SJSA1 (cell line): Measurements from ENCODE around the gene ZCCHC8. TPM values are rescaled to one million over a fixed set of nuclear protein-coding genes. Genes with fewer than 3 reads are reported as not detected.
"Not testable (repeated sequence)": the region's sequence is repeated elsewhere in the genome, so short reads cannot be mapped to it uniquely, and the experiment has no call there.

Source experiments
- DNase-seq, 2 experiments: peaks; one replicate each; pipeline ENCODE4 v3.0.0-alpha.2; 2015 to 2020; ENCODE audit warnings: low spot score in 2 of 2, low read depth in 1 of 2
- H3K27ac ChIP-seq: fragments of 250-450 bp; sonication (Bioruptor Pico); 2 replicates; pipeline ENCODE4 v1.5.1; 2020; ENCODE audit warnings: mild to moderate bottlenecking, moderate library complexity
- H3K27me3 ChIP-seq: fragments of 250-450 bp; sonication (Bioruptor Pico); replicated peaks from 2 replicates; pipeline ENCODE4 v1.5.1; 2020; ENCODE audit warnings: mild to moderate bottlenecking, moderate library complexity
- H3K36me3 ChIP-seq: fragments of 250-450 bp; sonication (Bioruptor Pico); 2 replicates; pipeline ENCODE4 v1.5.1; 2020; ENCODE audit warnings: mild to moderate bottlenecking
- H3K4me1 ChIP-seq: fragments of 250-450 bp; sonication (Bioruptor Pico); replicated peaks from 2 replicates; pipeline ENCODE4 v1.6.1; 2021; ENCODE audit warnings: mild to moderate bottlenecking
- H3K4me3 ChIP-seq: fragments of 250-450 bp; sonication (Bioruptor Pico); 2 replicates; pipeline ENCODE4 v1.5.1; 2020; ENCODE audit warnings: mild to moderate bottlenecking
- H3K9me3 ChIP-seq: fragments of 250-450 bp; sonication (Bioruptor Pico); replicated peaks from 2 replicates; pipeline ENCODE4 v1.5.1; 2020; ENCODE audit warnings: mild to moderate bottlenecking
- total RNA-seq: library from RNA; depleted of rRNA; stranded (reverse); fragments of >200 nt; shearing (Covaris generic); gene quantifications from 2 replicates; pipeline ENCODE4 v1.2.3, GENCODE V29; 2014

Gene ZCCHC8
- total RNA-seq, 1 experiment from 2014 or later, result 22.3 TPM

DNA sequence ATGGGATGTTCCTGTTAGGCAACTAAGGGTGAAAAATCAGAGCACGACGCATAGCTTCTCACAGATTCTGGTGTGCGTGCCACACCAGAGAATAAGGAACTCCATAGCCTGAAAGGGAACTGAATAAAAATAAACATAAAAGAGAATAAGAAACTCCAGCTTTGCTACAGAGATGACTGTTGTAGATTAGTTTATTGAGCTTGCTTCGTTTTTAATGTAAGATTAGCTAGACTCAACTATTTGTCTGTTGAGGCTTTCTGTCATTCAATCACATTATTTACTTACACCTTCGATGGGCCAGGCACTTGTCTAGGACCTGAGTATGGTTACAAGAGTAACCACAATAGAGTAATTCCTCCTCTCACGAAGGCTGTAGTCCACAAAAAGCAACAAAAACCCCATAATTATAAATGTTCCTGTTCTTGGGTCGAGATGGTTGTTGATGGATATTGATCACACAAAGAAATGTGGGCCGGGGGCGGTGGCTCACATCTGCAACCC is 807 bp upstream of the ZCCHC8 start:
- Histone ChIP-seq H3K4me1 (peaks cover 28% of the 10 kb centered on the region), H3K27ac (peak overlapping the region; percentile 19), H3K36me3 (peaks cover 62% of the 10 kb centered on the region), H3K9me3 (no peaks in the 10 kb centered on the region), H3K4me3 (no peak overlapping the region; the same call in 1 of the 2 replicates), H3K27me3 (no peaks in the 10 kb centered on the region)
- no peak for DNase-seq

DNA sequence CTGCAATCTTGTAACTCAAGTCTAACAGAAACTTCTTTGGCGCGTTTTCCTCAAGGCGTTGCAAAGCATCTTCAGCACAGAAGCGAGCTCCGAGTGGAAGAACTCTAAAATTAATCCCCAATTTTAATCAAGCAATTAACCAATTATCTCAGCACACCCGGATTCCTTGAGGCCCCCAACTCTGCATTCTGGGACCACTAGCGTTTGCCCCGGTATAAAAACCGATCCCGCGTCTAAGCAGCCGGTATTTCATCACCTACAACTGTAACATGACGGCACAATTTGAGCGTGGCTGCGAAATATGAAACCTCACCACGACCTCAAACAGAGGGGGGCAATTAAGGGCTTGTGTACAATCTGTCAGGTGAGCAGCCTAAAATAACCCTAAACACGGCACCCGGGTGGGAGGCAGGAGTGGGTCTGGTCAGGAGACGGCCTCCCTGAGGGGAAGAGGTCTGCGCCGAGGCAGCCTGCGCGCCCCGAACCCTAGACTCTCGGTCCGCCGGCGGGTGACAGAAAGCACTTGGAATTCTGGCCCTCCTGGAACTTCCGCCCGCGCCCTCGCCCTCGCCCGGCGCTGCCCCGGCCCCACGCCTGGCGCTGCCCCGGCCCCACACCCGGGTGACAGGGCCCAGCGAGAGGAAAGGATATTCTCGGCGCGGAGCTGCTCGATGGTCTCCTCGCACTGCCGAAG is 594 bp downstream of the ZCCHC8 start:
- DNase-seq, result peak; percentile 48 to 70
- peaks cover 28% of the 10 kb centered on the region for H3K4me1 ChIP-seq
- H3K27me3 ChIP-seq, result no peaks in the 10 kb centered on the region
- H3K27ac ChIP-seq, result peak overlapping the region; percentile 86
- H3K36me3 ChIP-seq, result peaks cover 60% of the 10 kb centered on the region
- H3K9me3 ChIP-seq, result no peaks in the 10 kb centered on the region
- peak overlapping the region; percentile 65 for H3K4me3 ChIP-seq

DNA sequence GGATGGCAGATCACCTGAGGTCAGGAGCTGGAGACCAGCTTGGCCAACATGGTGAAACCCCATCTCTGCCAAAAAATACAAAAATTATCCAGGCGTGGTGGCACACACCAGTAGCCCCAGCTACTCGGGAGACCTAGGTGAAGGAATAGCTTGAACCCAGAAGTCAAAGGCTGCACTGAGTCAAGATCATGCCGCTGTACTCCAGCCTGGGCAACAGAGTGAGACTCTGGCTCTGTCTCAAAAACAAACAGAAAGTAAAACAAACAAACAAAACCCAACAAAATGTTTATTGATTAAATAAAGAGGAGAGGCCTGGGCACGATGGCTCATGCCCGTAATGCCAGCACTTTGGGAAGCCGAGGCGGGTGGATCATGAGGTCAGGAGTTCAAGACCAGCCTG is 5.5 kb downstream of the ZCCHC8 start:
- no peak for DNase-seq
- Histone ChIP-seq H3K36me3 (peaks cover 66% of the 10 kb centered on the region), H3K27me3 (no peaks in the 10 kb centered on the region)

DNA sequence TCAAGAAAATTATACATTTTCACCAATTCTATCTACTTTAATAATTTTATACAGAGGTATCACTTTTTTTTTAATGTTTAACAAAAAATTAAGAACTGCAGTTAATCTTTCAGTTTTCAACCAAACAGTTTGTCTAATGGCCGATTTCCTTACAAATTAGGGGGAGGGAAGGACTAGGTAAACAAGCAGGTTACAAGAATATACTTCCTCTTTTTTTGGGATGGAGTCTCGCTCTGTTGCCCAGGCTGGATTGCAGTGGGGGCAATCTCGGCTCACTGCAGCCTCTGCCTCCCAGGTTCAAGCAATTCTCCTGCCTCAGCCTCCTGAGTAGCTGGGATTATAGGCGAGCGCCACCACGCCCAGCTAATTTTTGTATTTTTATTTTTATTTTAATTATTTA is 7.5 kb downstream of the ZCCHC8 start:
- H3K27ac ChIP-seq, DNase-seq, H3K27me3 ChIP-seq, H3K9me3 ChIP-seq, H3K4me3 ChIP-seq, H3K4me1 ChIP-seq: not testable (repeated sequence)
- H3K36me3 ChIP-seq, result peaks cover 80% of the 10 kb centered on the region

More for the DNA sequence above, 5.5 kb downstream of the ZCCHC8 start:
- Histone ChIP-seq H3K4me1 (peaks cover 20% of the 10 kb centered on the region), H3K9me3 (no peaks in the 10 kb centered on the region), H3K27ac (no peak overlapping the region), H3K4me3 (no peak overlapping the region)

DNA sequence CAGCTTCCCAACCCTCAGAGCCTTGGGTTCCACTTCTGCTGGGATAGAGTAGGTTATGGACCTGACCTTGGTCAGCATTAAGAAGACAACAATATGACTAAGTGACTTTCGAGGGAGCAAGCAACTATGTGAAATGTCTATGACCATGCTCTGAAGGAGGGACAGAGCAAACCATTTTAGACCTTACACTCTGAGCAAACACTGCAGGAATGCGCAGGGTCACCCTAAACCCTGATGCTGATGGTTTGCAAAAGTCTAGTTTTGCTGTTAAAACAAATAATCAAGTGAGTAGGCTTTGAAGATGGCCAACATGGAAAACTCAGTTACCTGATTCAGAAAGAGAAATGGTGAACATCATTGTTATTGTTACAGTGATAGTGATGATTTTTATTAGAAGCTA is 8.7 kb downstream of the ZCCHC8 start:
- Histone ChIP-seq H3K4me1 (no peaks in the 10 kb centered on the region), H3K27ac (no peak overlapping the region), H3K9me3 (no peaks in the 10 kb centered on the region), H3K36me3 (peaks cover 83% of the 10 kb centered on the region), H3K4me3 (no peak overlapping the region), H3K27me3 (no peaks in the 10 kb centered on the region)
- DNase-seq, result no peak

DNA sequence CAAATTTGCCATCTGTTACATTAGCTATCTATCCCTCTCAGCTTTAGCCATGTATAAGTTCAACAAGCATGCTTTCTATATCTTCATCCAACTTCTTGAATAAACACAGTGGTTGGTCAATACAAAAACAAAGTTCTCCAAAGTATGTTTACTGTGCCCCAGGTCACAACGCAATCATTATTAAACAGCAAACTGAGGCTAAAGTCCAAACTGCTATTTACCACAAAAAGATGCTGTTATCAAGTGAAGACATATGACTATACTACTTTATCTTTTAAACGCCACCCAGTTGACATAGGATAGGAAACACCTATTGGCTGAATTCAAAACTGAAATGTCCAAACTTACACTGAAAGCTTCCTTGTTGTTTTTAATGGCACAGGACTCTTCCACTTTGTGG is 11.7 kb downstream of the ZCCHC8 start:
- Histone ChIP-seq H3K27me3 (no peaks in the 10 kb centered on the region), H3K9me3 (no peaks in the 10 kb centered on the region), H3K4me3 (no peak overlapping the region), H3K4me1 (no peaks in the 10 kb centered on the region), H3K36me3 (peaks cover 85% of the 10 kb centered on the region), H3K27ac (no peak overlapping the region)
- no peak for DNase-seq

DNA sequence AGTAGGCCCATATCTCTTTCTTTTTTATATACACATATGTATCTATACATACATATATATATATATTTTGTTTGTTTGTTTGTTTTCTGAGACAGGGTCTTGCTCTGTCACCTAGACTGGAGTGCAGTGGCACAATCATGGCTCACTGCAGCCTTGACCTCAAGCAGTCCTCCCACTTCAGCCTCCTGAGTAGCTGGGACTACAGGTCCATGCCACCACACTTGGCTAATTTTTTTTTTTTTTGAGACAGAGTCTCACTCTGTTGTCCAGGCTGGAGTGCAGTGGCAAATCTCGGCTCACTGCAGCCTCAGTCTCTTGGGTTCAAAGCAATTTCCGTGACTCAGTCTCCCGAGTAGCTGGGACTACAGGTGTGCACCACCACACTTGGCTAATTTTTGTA is 12.9 kb downstream of the ZCCHC8 start:
- not testable (repeated sequence) for DNase-seq, H3K9me3 ChIP-seq, H3K27ac ChIP-seq, H3K4me1 ChIP-seq, H3K4me3 ChIP-seq, H3K27me3 ChIP-seq
- peaks cover 88% of the 10 kb centered on the region for H3K36me3 ChIP-seq

DNA sequence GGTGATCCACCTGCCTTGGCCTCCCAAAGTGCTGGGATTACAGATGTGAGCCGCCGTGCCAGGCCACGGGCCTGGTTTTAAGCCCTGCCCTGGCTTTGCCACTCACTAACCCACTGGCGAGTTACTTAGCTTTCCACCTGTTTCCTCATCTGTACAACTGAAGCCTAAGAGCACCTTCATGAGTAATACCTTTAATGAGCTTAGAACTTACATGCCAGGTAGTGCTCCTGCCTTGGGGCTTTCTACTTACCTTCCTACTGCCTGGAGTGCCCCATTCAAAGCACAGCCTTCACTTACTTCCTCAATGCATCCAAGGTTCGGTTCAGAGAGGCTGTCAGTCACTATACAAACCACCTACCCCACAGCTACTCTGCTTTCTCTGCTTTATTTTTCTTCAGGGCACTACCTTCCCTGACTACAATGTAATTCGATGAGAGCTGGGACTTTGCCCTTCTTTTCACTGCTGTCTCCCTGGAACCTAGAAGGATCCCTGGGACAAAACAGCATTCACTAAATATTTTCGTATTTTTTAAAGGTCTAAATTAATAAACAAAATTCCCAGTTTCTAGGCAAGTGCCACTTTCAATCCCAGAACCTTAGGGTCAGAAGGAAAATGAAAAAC is 13.8 kb downstream of the ZCCHC8 start:
- peaks cover 85% of the 10 kb centered on the region for H3K36me3 ChIP-seq

DNA sequence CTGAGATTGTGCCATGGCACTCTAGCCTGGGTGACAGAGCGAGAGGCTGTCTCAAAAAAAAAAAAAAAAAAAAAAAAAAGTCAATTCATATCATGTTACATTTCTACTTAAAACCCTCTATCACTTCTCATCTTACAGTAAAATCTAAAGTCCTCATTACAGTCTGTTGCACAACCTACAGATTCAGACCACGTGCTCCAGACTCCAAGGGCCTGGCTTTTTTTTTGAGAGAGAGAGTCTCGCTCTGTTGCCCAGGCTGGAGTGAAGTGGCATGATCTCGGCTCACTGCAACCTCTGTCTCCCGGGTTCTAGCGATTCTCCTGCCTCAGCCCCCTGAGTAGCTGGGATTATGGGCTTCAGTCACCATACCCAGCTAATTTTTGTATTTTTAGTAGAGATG is 14.4 kb downstream of the ZCCHC8 start:
- H3K27me3 ChIP-seq, H3K27ac ChIP-seq, H3K4me1 ChIP-seq, H3K4me3 ChIP-seq, DNase-seq, H3K9me3 ChIP-seq: not testable (repeated sequence)
- H3K36me3 ChIP-seq, result peaks cover 86% of the 10 kb centered on the region

More for the DNA sequence above, 13.8 kb downstream of the ZCCHC8 start:
- no peak overlapping the region for H3K4me3 ChIP-seq
- no peak for DNase-seq
- H3K27me3 ChIP-seq, result no peaks in the 10 kb centered on the region
- H3K9me3 ChIP-seq, result no peaks in the 10 kb centered on the region
- no peak overlapping the region for H3K27ac ChIP-seq
- H3K4me1 ChIP-seq, result no peaks in the 10 kb centered on the region

DNA sequence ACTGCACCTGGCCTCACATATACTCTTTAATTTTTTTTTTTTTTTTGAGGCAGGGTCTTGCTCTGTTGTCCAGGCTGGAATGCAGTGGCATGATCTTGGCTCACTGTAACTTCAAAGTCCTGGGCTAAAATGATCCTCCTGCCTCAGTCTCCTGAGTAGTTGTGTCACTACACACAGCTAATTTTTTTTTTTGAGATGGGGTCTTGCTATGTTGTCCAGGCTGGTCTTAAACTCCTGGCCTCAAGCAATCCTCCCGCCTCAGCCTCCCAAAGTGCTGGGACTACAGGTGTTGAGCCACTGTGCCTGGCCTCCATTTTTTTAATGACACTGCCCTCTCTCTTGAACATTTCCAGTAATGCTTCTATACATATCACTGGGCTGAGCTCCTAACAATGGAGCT is 16.3 kb downstream of the ZCCHC8 start:
- not testable (repeated sequence) for H3K27ac ChIP-seq, H3K4me1 ChIP-seq, DNase-seq, H3K4me3 ChIP-seq, H3K9me3 ChIP-seq, H3K27me3 ChIP-seq
- H3K36me3 ChIP-seq, result peaks cover 90% of the 10 kb centered on the region

DNA sequence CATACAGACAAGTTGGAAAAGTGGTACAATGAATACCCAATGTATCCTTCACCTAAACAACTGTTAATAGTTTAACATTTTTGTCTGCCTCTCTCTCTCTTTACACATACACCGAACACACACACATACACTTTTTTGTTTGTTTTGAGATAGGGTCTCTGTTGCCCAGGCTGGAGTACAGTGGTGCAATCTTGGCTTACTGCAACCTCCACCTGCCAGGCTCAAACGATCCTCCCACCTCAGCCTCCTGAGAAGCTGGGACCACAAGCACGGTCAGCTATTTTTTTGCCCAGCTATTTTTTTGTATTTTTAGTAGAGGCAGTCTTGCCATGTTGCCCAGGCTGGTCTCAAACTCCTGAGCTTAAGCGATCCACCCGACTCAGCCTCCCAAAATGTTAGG is 16.8 kb downstream of the ZCCHC8 start:
- DNase-seq, result no peak
- H3K4me3 ChIP-seq, result no peak overlapping the region
- no peak overlapping the region for H3K27ac ChIP-seq
- H3K27me3 ChIP-seq, result no peaks in the 10 kb centered on the region
- no peaks in the 10 kb centered on the region for H3K4me1 ChIP-seq
- H3K36me3 ChIP-seq, result peaks cover 90% of the 10 kb centered on the region
- H3K9me3 ChIP-seq, result no peaks in the 10 kb centered on the region

DNA sequence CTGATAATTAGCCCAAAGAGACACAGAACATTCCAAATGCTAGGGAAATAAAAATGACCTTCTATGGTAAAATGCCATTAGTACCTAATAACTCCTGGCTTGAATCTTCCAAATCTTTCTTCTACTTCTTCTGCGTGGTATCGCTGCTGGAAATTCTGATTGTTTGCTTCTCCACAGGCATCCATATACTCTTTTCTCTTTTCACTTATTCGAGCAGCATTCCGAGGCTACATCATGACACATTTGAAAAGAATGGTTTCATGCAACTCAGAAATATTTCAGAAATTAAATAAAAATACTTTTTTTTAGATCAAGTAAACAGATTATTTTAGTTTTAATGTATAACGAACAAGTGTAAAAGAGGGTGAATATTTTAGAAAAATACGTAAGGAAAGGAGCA is 18.9 kb downstream of the ZCCHC8 start:
- Histone ChIP-seq H3K9me3 (no peaks in the 10 kb centered on the region), H3K27me3 (no peaks in the 10 kb centered on the region), H3K27ac (no peak overlapping the region), H3K36me3 (peaks cover 86% of the 10 kb centered on the region), H3K4me3 (no peak overlapping the region), H3K4me1 (no peaks in the 10 kb centered on the region)
- no peak for DNase-seq

DNA sequence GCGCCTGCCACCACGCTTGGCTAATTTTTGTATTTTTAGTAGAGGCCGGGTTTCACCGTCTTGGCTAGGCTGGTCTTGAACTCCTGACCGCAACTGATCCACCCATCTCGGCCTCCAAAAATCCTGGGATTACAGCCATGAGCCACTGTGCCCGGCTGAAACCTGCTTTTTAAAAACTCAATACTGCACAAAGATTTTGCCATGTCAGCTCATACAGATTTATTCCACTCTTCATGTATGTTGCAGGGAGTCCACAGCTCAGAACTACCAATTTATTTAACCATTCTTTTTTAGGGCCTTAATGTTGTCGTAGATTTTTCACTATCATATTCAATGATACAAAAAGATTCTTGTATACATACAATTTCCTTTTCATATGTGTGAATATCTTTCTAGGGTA is 20.0 kb downstream of the ZCCHC8 start:
- H3K4me3 ChIP-seq, result no peak overlapping the region
- no peaks in the 10 kb centered on the region for H3K27me3 ChIP-seq
- no peak for DNase-seq
- H3K9me3 ChIP-seq, result no peaks in the 10 kb centered on the region
- peaks cover 87% of the 10 kb centered on the region for H3K36me3 ChIP-seq
- H3K27ac ChIP-seq, result no peak overlapping the region
- H3K4me1 ChIP-seq, result no peaks in the 10 kb centered on the region

DNA sequence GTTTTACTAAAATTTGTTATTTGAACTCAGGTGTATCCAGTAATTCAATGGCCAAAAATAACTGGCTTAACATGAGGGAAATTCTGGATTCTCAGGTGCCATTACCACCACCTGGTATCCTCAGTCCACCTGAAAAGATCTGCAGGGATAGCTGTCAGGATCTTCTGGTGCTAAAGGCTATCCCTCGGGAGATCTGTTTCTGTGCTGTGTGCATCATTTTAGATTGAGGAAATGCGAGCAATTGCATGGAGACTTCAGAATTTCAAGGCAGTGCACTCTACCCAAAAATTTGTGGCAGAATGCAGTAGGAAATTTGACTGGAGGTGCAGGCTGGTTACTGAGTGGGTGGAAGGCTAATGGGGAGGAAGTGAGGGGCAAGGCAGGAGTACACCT is 26.4 kb downstream of the ZCCHC8 start:
- H3K36me3 ChIP-seq, result peaks cover 71% of the 10 kb centered on the region
- no peak overlapping the region for H3K4me3 ChIP-seq
- peaks cover 5% of the 10 kb centered on the region for H3K4me1 ChIP-seq
- H3K27me3 ChIP-seq, result no peaks in the 10 kb centered on the region
- no peak overlapping the region for H3K27ac ChIP-seq
- H3K9me3 ChIP-seq, result no peaks in the 10 kb centered on the region
- DNase-seq, result no peak
